Small intestine (tissue), 7 donors: Measurements from ENCODE around the gene TLCD4. TPM values are rescaled to one million over a fixed set of nuclear protein-coding genes. Genes with fewer than 3 reads are reported as not detected.
"Not testable (repeated sequence)": the region's sequence is repeated elsewhere in the genome, so short reads cannot be mapped to it uniquely, and the experiment has no call there.

Experiments used
- DNase-seq, 2 donors: peaks; one replicate each; pipeline versions ENCODE4 v3.0.0 to v3.0.0-alpha.2; 2013
- FAIRE-seq: peaks from 2 replicates; lab custom pipeline; 2012; peaks lifted over from hg19 to GRCh38; lab: Jason Lieb, UNC
- H3K27ac ChIP-seq, 3 donors: one replicate each; pipeline ENCODE4 v1.5.1; 2013; ENCODE audit warnings: low read length in 2 of 3, mild to moderate bottlenecking in 2 of 3, control low read depth in 1 of 3, inconsistent platforms in 1 of 3, low read depth in 1 of 3, moderate library complexity in 1 of 3
- H3K27me3 ChIP-seq, 3 donors: one replicate each; pipeline ENCODE4 v1.6.1; 2013; ENCODE audit warnings: low read length in 3 of 3, inconsistent platforms in 1 of 3; ENCODE audit not compliant: control insufficient read depth in 3 of 3, insufficient read depth in 3 of 3
- H3K36me3 ChIP-seq, 3 donors: one replicate each; pipeline ENCODE4 v1.6.1; 2013; ENCODE audit warnings: low read length in 3 of 3, inconsistent platforms in 1 of 3, low read depth in 1 of 3, mild to moderate bottlenecking in 1 of 3, moderate library complexity in 1 of 3; ENCODE audit not compliant: control insufficient read depth in 3 of 3, insufficient read depth in 2 of 3
- H3K4me1 ChIP-seq, 3 donors: one replicate each; pipeline ENCODE4 v1.6.1; 2013; ENCODE audit warnings: low read length in 2 of 3, inconsistent platforms in 1 of 3, low read depth in 1 of 3, mild to moderate bottlenecking in 1 of 3, moderate library complexity in 1 of 3; ENCODE audit not compliant: control insufficient read depth in 3 of 3, insufficient read depth in 2 of 3
- H3K4me3 ChIP-seq, 3 donors: one replicate each; pipeline ENCODE4 v1.5.1; 2013; ENCODE audit warnings: low read length in 3 of 3, control low read depth in 1 of 3, inconsistent platforms in 1 of 3, low read depth in 1 of 3, mild to moderate bottlenecking in 1 of 3, moderate library complexity in 1 of 3
- H3K9me3 ChIP-seq, 2 donors: one replicate each; pipeline ENCODE4 v1.6.1; 2013; ENCODE audit warnings: low read depth in 1 of 2, low read length in 1 of 2; ENCODE audit not compliant: control insufficient read depth in 2 of 2, insufficient read depth in 1 of 2
- WGBS, 3 donors: extraction: QIAGEN DNeasy Blood & Tissue Kit; methylation state at CpG; one replicate each; pipeline ENCODE4 v1.1.7; 2013; 5-methylcytosine and 5-hydroxymethylcytosine counted together
- polyA plus RNA-seq, 4 donors: library from polyadenylated mRNA; stranded (reverse) in 3 of 4; unstranded in 1 of 4; fragments of 200-250 nt in 3 of 4; fragments of 120-200 nt in 1 of 4; gene quantifications; one replicate each; pipeline versions ENCODE4 v1.2.1 to v1.2.3, GENCODE V29; 2013
- donor health status: healthy with polysubstance abuse.
- donor health status: control.
- donor health status: control.
- donor health status: Bipolar disorder and iron deficiency.
- donor health status: healthy.

Gene TLCD4
- polyA plus RNA-seq, 4 donors: 1.9 to 13.1 (median 3.9) TPM

DNA sequence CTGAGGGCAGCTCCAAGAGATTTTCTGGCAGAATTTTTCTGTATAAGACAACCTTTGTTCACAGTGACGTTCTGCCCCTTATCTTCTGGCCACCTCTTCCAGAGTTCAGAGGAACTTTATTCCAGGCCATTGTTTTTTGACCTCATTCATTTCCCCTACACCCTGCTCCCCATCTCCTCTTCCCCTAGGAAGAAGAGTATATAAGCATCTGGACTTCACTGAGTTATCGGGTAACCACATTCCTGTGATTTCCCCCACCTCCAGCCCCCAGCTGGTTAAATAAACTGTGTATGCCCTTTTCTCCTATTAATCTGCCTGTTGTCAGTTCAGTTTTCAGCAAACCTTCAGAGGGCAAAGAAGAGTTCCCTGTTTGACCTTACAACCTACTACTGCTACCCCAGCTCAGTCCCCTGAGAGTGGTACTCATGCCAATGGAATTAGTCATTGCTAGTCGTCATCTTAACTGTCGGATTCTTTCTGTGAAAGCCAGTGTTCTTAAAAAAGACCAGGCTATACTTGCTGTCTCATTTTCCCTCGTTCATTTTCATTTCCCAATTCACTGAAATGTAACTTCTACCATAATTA is 30.1 kb upstream of the TLCD4 start:
- WGBS, 3 donors: 26 to 39% (median 36%) methylated on average over 5 of the region's 5 CpGs
- DNase-seq (peak; percentile 15 to 32), FAIRE-seq (no peak)

DNA sequence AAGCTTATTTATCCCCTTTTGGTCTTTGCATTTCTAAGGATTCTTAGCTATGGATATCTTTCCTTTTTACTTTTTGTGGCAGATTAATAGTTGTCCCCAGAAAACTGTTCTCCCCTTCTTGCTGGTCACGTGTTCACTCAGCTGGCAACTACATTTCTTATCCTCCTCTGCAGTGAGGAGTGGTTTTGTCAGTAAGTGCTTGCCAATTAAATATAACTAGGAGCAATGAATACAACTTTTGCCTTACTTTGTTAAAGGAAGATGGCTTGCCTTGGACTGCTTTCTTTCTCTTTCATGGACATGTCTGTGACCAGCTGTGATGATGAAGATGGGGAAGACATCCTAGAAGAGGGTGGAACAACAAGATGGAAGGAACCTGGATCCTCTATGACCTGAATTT is 28.9 kb upstream of the TLCD4 start:
- Histone ChIP-seq H3K36me3 (no peaks in the 10 kb centered on the region), H3K9me3 (peaks cover 0 to 13% of the 10 kb centered on the region in 2 donors), H3K4me1 (peaks cover 0 to 4% (median 0%) of the 10 kb centered on the region in 3 donors), H3K27me3 (peaks cover 0 to 2% (median 0%) of the 10 kb centered on the region in 3 donors), H3K4me3 (no peak overlapping the region), H3K27ac (no peak overlapping the region)
- FAIRE-seq (no peak), DNase-seq (no peak)
- WGBS, 3 donors: 72 to 96% (median 85%) methylated on average over 1 of the region's 1 CpG

More for the DNA sequence above, 30.1 kb upstream of the TLCD4 start:
- Histone ChIP-seq H3K4me1 (peaks cover 0 to 4% (median 0%) of the 10 kb centered on the region in 3 donors), H3K9me3 (peaks cover 0 to 13% of the 10 kb centered on the region in 2 donors), H3K27ac (peak overlapping the region in 1 of 3 donors; percentile 27), H3K4me3 (no peak overlapping the region), H3K36me3 (no peaks in the 10 kb centered on the region), H3K27me3 (peaks cover 0 to 2% (median 0%) of the 10 kb centered on the region in 3 donors)

DNA sequence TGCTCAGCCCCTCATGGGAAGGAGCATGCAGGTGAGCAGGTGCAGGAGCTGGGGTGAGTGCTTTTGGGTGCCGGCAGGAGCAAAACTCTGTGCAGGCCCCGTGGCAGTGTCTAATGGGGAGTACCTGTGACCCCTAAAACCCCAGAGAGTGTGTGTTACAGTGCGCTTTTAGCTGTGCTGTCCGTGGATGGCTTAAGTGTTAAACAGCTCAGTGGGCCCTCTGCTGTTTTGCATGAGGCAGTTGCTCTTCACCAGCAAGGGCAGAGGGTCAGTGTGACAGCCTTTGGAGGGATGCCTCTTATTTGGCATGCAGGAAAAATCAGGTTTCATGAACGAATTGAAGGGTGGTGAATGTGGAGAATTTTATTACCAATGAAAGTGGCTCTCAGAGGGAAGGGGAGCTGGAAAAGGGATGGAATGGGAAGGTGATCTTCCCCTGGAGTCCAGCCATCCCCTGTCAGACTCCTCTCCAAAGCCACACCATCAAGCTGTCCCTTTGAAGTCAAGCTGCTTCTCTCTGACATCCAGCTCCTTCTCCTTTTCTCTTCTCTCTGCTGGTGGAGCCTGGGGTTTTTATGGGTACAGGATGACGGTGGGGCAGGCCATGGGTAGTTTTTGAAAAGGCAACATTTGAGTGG is 27.4 kb upstream of the TLCD4 start:
- Histone ChIP-seq H3K4me1 (peaks cover 0 to 4% (median 0%) of the 10 kb centered on the region in 3 donors), H3K27ac (no peak overlapping the region), H3K36me3 (no peaks in the 10 kb centered on the region), H3K27me3 (peaks cover 0 to 2% (median 0%) of the 10 kb centered on the region in 3 donors), H3K4me3 (no peak overlapping the region), H3K9me3 (peaks cover 0 to 13% of the 10 kb centered on the region in 2 donors)
- WGBS, 3 donors: 87 to 92% (median 90%) methylated on average over 6 of the region's 6 CpGs
- FAIRE-seq (no peak), DNase-seq (no peak)

DNA sequence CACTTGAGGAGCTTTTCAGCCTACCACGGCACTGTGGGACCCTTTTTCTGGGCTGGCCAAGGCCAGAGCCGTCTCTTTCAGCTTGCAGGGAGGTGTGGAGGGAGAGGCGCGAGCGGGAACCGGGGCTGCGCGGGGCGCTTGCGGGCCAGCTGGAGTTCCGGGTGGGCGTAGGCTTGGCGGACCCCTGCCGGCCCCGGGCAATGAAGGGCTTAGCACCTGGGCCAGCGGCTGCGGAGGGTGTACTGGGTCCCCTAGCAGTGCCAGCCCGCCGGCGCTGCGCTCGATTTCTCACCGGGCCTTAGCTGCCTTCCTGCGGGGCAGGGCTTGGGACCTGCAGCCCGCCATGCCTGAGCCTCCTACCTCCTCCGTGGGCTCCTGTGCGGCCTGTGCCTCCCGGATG is 25.9 kb upstream of the TLCD4 start:
- not testable (repeated sequence) for DNase-seq
- WGBS, 3 donors: 76 to 83% (median 83%) methylated on average over 14 to 28 of the region's 28 CpGs

GRCh38 chr1:95092891-95093290 is 24.3 kb upstream of the TLCD4 start:
- H3K4me3 ChIP-seq, H3K4me1 ChIP-seq, H3K27ac ChIP-seq, H3K36me3 ChIP-seq, FAIRE-seq, H3K27me3 ChIP-seq, DNase-seq: not testable (repeated sequence)
- H3K9me3 ChIP-seq: peaks cover 0 to 13% of the 10 kb centered on the region in 2 donors

More for the DNA sequence above, 25.9 kb upstream of the TLCD4 start:
- H3K4me1 ChIP-seq, H3K27ac ChIP-seq, H3K27me3 ChIP-seq, H3K4me3 ChIP-seq, H3K36me3 ChIP-seq, FAIRE-seq: not testable (repeated sequence)
- peaks cover 0 to 13% of the 10 kb centered on the region in 2 donors for H3K9me3 ChIP-seq

DNA sequence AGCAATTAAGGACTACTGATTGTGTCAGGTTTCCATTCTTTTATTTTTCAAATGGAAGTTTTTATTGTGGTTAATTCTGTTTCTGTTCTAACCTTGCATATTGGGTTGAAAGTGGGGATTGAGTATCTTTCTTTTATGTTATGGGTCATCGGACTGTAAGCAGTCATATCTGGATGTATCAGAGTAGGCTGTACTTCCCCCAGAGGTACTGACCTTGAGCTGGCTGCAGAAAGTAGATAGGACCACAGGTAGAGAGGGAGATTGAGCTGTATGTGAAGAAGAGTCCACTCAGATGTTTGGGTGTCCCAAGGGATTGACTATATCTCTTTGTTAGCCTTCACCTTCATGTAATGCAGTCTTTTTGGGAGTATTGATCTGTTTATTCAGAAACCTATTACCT is 23.9 kb upstream of the TLCD4 start:
- Histone ChIP-seq H3K4me1 (no peaks in the 10 kb centered on the region), H3K9me3 (peaks cover 0 to 13% of the 10 kb centered on the region in 2 donors), H3K27ac (no peak overlapping the region), H3K4me3 (no peak overlapping the region), H3K27me3 (peaks cover 0 to 2% (median 0%) of the 10 kb centered on the region in 3 donors), H3K36me3 (no peaks in the 10 kb centered on the region)
- DNase-seq (no peak), FAIRE-seq (no peak)
- 48 to 81% (median 72%) methylated on average over 1 of the region's 1 CpG for WGBS, 3 donors

- H3K27ac ChIP-seq: no peak overlapping the region
- H3K9me3 ChIP-seq: peaks cover 0 to 8% of the 10 kb centered on the region in 2 donors
- peaks cover 0 to 2% (median 0%) of the 10 kb centered on the region in 3 donors for H3K27me3 ChIP-seq
- no peaks in the 10 kb centered on the region for H3K4me1 ChIP-seq
- FAIRE-seq (no peak), DNase-seq (no peak)
- no peaks in the 10 kb centered on the region for H3K36me3 ChIP-seq
- WGBS, 3 donors: 12 to 45% (median 18%) methylated on average over 2 of the region's 2 CpGs
- H3K4me3 ChIP-seq: no peak overlapping the region
Measured at GRCh38 chr1:95094923-95095322, 22.2 kb upstream of the TLCD4 start.

GRCh38 chr1:95095833-95096217 is 21.3 kb upstream of the TLCD4 start:
- no peaks in the 10 kb centered on the region for H3K4me1 ChIP-seq
- H3K27me3 ChIP-seq: peaks cover 0 to 2% (median 0%) of the 10 kb centered on the region in 3 donors
- no peak overlapping the region for H3K4me3 ChIP-seq
- FAIRE-seq: no peak
- peak overlapping the region in 1 of 3 donors; percentile 82 for H3K27ac ChIP-seq
- no peaks in the 10 kb centered on the region for H3K36me3 ChIP-seq
- peaks cover 0 to 3% of the 10 kb centered on the region in 2 donors for H3K9me3 ChIP-seq
- peak in 1 of 2 donors; percentile 10 for DNase-seq
- 27 to 46% (median 42%) methylated on average over 2 of the region's 2 CpGs for WGBS, 3 donors
